ENCODE results near the gene GATM.
"Not testable (repeated sequence)": the region's sequence is repeated elsewhere in the genome, so short reads cannot be mapped to it uniquely, and the experiment has no call there.

The GATM gene

DNA sequence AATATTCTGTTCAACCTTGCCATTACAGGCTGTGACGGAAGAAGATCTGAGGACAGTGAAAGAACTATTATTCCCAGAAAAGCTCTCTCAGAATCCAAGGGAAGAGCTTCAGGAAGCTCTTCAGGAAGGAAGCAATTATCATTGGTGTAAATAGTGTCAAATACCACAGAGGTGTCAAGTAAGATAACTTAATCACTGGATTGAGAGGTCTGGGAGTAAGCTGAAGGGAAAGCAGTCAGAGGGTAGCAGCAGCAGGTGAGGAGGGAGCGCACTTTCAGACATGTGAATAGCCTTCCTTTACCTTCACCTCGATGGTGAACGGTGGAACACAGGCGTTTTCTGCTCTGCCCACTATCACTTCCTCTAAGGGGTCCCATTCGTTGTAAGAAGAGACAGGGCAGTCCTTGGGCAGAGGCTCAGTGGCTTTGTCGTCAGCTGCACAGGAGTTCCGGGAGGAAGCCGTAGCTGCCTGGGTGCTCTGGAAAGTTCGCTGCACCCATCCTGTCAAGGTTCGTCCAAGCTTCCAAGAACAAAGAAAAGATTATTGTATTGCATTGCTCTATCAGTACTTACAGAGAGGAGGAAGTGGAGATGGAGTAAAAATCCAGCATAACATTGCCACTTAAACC, 1.9 kb downstream of the GATM start:
- DNase-seq (ENCODE audit: low spot score): peak; percentile 12
- TF ChIP-seq, protein P1, sequence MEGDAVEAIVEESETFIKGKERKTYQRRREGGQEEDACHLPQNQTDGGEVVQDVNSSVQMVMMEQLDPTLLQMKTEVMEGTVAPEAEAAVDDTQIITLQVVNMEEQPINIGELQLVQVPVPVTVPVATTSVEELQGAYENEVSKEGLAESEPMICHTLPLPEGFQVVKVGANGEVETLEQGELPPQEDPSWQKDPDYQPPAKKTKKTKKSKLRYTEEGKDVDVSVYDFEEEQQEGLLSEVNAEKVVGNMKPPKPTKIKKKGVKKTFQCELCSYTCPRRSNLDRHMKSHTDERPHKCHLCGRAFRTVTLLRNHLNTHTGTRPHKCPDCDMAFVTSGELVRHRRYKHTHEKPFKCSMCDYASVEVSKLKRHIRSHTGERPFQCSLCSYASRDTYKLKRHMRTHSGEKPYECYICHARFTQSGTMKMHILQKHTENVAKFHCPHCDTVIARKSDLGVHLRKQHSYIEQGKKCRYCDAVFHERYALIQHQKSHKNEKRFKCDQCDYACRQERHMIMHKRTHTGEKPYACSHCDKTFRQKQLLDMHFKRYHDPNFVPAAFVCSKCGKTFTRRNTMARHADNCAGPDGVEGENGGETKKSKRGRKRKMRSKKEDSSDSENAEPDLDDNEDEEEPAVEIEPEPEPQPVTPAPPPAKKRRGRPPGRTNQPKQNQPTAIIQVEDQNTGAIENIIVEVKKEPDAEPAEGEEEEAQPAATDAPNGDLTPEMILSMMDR (IDR thresholded peaks at IDR 0.05; ENCODE audit: extremely low read depth, missing control alignments): no peak

- no peak for DNase-seq (ENCODE audit: low spot score)
- TF ChIP-seq, protein P1 (IDR thresholded peaks at IDR 0.05; ENCODE audit: extremely low read depth, missing control alignments): no peak
Measured at GRCh38 chr15:45375836-45376235, 2.5 kb downstream of the GATM start.

DNA sequence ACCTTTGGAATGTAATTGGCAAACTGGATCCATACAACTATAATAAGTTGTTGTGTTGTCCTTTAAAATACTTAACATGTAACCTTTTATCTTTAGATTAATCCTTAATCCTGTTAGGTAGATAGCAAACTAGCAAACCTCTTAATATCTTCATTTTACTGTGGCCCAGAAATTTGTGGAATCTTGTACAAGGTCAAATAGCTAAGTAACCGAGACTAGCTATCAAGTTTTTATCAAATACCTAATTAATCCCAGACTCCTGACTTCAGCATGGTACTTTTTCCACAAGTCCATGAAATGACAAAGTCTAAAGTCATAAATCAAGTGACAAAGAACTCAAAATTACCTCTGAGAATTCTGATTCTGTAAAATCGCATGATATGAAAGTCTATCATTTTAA, 4.4 kb downstream of the GATM start:
- TF ChIP-seq, protein P1 (IDR thresholded peaks at IDR 0.05; ENCODE audit: extremely low read depth, missing control alignments): no peak
- DNase-seq (ENCODE audit: low spot score): no peak

GRCh38 chr15:45372041-45372995, 6.0 kb downstream of the GATM start:
- TF ChIP-seq, protein P1 (IDR thresholded peaks at IDR 0.05; ENCODE audit: extremely low read depth, missing control alignments): no peak
- DNase-seq (ENCODE audit: low spot score): no peak

- TF ChIP-seq, protein P1 (IDR thresholded peaks at IDR 0.05; ENCODE audit: extremely low read depth, missing control alignments): no peak
Measured at GRCh38 chr15:45371546-45371945, 6.8 kb downstream of the GATM start.

GRCh38 chr15:45370042-45370441, 8.3 kb downstream of the GATM start:
- DNase-seq (ENCODE audit: low spot score): not testable (repeated sequence)

More at GRCh38 chr15:45371546-45371945, 6.8 kb downstream of the GATM start:
- DNase-seq (ENCODE audit: low spot score): no peak

- not testable (repeated sequence) for DNase-seq (ENCODE audit: low spot score)
Measured at GRCh38 chr15:45367222-45367621, 11.1 kb downstream of the GATM start.

DNA sequence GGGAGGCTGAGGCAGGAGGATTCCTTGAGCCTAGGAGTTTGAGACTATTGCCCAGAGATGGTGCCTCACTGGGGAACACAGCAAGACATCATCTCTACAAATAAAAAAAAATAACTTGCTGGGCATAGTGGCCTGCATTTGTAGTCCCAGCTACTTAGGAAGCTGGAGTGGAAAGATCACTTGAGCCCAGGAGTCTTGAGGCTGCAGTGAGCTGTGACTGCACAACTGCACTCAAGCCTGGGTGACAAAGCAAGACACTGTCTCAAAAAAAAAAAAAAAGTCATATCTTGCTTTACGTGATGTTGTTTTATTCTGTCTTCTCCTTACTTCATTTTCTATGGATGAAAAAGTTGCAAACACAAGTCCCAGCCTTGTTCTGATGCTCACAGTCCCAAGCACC, 14.1 kb downstream of the GATM start:
- TF ChIP-seq, protein P1 (IDR thresholded peaks at IDR 0.05; ENCODE audit: extremely low read depth, missing control alignments): no peak
- no peak for DNase-seq (ENCODE audit: low spot score)
